ENCODE measurements around the gene SPRYD3.

GRCh38 chr12:53115112-53115890 lies 36.1 kb upstream of the SPRYD3 start:
- TF ChIP-seq CTCF (conservative IDR thresholded peaks at IDR 0.05), result no peak
- no peak for TF ChIP-seq ZFX (IDR thresholded peaks at IDR 0.05)

Data from C4-2B (cell line).